Measurements from ENCODE around the gene TBC1D10B.

DNA sequence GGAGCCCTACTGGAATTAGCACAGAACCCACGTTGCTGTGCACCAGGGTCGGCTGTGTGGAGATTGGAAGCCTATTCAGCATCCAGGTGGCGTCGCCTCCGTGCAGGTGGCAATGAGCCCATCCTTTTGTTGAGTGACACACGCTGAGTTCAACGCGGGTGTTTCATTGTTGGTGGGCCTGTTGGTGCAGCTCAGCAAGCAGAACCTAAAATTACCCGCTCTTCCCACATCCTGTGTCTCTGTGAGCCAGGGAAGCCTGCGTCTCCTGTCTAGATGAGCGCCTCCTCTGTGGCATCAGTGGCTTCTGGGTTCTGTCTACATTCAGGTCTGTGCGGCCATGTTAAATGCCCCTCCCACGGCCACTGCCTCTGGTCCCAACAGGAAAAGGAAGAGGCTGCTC lies 29.7 kb downstream of the TBC1D10B start:
- TF ChIP-seq EZH2phosphoT487 (IDR thresholded peaks at IDR 0.05), result no peak
- TF ChIP-seq, protein P1, sequence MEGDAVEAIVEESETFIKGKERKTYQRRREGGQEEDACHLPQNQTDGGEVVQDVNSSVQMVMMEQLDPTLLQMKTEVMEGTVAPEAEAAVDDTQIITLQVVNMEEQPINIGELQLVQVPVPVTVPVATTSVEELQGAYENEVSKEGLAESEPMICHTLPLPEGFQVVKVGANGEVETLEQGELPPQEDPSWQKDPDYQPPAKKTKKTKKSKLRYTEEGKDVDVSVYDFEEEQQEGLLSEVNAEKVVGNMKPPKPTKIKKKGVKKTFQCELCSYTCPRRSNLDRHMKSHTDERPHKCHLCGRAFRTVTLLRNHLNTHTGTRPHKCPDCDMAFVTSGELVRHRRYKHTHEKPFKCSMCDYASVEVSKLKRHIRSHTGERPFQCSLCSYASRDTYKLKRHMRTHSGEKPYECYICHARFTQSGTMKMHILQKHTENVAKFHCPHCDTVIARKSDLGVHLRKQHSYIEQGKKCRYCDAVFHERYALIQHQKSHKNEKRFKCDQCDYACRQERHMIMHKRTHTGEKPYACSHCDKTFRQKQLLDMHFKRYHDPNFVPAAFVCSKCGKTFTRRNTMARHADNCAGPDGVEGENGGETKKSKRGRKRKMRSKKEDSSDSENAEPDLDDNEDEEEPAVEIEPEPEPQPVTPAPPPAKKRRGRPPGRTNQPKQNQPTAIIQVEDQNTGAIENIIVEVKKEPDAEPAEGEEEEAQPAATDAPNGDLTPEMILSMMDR (IDR thresholded peaks at IDR 0.05), result no peak

Data from neural progenitor cell (in vitro differentiated cells).